NCI-H446 treated with DMSO at 0.1 percent for 48 hours (cell line): Measurements from ENCODE around the gene MSRB1.
"Not testable (repeated sequence)": the region's sequence is repeated elsewhere in the genome, so short reads cannot be mapped to it uniquely, and the experiment has no call there.

ENCODE experiments used
- DNase-seq: peaks from one replicate; lab custom pipeline; 2025; lab: John Stamatoyannopoulos, UW

Gene MSRB1

GRCh38 chr16:1938910-1939309 is 4.1 kb downstream of the MSRB1 start:
- DNase-seq, result no peak

DNA sequence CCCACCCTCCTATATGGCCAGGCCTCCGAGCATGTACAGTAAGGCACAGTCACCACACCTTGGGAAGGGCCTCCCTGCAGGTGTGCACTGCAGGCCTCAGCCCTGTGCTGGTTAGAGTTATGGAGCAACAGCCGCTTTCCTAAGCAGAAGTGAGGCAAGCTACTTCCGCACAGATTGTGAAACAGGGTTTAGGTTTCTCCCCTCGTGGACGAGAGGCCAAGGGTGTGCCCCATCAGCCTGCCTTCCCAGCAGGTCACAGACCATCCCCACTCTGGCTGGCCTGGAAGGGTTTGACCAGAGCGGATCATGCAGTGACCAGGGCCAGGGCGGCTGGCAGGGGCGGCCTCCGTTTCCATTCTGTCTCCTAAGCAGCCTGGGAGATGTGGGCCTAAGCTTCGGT is 4.7 kb downstream of the MSRB1 start:
- no peak for DNase-seq

- no peak for DNase-seq
These were observed 6.0 kb downstream of the MSRB1 start for GRCh38 chr16:1936945-1937479.

GRCh38 chr16:1933097-1933661 is 9.8 kb downstream of the MSRB1 start:
- no peak for DNase-seq

DNA sequence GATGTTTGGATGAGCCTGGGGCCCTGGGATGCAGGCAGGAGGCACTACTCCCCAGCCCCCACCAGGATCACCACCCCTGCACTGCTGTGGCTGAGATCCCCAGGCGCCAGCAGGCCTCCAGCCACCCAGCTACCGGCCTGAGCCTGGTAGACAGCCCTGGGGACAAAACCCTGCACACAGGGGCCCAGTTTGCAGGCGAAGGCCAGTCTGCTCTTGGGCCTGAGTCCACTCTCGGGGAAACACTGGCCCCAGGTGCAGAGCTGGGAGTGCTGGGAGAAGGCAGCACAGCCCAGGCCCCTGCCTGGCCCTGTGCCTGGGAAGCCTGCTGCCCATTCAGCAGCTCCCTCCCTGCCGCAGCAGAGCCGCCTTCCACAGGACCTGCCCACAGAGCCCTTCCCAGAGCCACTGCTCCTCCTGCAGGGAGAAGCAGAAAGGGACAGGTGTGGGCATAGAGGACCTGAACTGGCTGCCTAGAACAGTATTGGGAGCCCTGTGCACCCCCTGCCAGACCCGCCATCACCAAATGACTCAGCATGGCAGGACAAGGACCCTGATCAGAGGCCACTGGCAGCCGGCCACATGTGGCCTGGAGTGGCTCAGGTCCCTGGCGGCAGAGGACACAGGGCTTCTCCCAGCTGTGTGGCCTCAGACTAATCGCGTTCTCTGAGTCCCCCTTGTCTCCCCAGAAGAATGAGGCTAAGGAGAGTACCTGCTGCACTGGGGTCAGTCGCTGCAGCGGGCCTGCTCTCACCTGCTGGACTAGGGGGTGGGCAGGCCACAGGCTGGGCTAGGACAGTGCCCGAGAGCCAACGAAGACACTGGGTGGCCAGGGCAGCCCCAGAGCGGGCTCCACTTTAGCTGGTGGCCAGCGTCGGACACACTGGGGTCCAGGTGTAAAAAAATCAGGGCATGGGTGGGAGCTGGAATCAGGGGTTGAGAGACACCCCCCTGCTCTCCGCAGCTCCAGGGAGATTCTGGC is 10.7 kb downstream of the MSRB1 start:
- no peak for DNase-seq

DNA sequence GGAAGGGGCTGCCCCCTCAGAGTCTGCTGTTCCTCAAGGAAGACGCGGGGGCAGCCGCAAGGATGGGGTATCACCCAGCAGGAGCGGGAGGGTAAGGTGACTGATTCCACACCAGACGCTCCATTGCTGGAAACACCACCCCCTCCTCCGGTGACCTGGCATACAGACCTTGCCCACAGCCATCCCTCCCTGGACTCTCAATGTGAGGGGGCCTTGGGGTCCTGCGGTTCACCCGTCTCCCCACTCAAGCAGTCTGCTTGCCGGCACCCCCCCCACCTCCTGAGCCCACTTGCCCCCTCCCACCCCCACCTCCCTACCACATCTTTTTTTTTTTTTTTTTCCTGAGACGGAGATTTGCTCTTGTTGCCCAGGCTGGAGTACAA is 12.7 kb downstream of the MSRB1 start:
- no peak for DNase-seq

GRCh38 chr16:1929578-1930337 is 13.2 kb downstream of the MSRB1 start:
- peak; percentile 33 for DNase-seq

DNA sequence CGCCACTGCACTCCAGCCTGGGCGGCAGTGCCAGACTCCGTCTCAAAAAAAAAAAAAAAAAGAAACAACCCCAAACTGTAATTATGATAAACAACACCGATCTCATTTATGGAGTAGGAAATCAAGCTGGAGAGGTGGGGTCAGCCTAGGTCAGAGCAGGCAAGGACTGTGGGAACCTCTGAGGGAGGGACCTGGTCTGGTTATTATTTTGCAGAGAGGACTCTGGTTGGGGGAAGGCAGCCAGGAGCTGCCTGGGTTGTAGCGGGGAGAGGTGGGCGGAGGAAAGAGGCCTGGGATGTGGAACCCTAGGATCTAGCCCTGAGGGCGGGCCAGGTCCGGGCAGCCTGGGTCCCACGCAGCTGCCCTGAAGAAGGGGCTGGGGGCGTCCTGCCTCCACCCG is 13.9 kb downstream of the MSRB1 start:
- no peak for DNase-seq

GRCh38 chr16:1926271-1926670 is 16.7 kb downstream of the MSRB1 start:
- no peak for DNase-seq

- DNase-seq, result no peak
These were observed 18.9 kb downstream of the MSRB1 start for GRCh38 chr16:1924095-1924494.

DNA sequence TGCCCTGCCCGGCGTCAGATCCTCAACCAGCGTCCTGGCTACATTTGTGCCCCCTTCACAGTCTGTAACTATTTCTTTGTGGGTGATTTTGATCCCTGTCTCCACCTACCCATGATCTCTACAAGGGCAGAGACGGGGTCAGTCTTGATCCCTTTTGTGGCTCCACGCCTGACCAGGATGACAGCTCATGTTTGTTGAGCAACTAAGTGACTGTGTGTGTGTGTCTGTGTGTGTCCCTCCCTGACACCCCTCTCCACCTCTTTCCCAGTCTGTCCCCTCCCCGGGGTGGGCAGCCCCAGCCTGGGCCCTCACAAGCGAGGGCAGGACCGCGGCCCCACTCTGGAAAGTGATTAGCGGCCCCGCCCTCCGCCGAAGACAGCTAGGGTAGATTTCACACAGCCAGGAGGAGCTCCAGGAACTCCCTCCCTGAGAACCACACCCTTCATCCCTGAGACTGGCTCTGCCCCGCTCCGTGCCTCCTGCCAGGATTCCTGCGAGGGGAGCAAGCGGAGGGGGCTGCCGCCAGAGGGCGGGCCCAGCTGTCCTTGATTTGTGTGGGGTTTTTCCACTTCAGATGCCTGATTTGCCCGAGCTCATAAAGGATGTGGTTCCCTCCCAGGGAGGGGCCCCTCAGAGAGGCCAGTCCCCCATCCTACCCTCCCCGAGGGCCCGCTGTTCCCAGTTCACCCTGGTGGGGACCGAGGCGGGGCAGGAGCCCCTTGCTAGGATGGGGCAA is 19.5 kb downstream of the MSRB1 start:
- no peak for DNase-seq

- no peak for DNase-seq
These were observed 20.6 kb downstream of the MSRB1 start for GRCh38 chr16:1922357-1922756.

- DNase-seq, result no peak
These were observed 22.2 kb downstream of the MSRB1 start for GRCh38 chr16:1920727-1921171.

- DNase-seq, result not testable (repeated sequence)
These were observed 22.9 kb downstream of the MSRB1 start for GRCh38 chr16:1920122-1920521.

DNA sequence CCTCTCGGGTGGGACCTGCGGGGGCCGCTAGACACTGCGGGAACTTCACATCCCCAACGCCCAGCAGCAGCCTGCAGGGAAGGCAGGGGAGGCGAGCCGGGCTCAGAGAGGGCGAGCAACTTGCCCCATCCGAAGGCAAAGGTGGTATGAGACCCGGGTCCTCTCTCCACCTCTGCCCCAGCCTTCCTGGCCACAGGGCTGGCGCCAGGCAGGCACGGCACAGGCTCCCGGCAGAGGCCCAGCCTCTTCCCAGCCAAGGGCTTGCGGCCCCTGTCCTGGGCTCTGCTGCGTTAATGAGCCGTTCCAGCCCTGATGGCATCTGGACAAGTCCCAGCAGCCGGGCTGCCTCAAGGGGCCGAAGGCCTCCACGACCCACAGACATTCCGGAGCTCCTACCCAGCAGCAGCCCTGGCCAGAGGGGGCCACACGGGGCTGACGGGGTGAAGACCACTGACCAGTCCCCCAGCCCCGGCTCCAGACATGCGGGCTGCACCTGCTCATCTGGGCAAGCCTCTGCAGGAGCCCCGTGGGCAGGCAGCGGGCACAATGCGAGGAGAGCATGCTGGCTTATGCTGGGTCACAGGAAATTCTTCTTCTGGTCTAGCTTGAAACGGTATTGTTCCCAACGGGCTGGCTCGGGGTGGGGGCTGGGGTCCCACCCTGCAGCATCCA is 23.5 kb downstream of the MSRB1 start:
- no peak for DNase-seq

- DNase-seq, result no peak
These were observed 24.4 kb downstream of the MSRB1 start, which contains the start of gene HS3ST6 for GRCh38 chr16:1918351-1919326. TSS of gene HS3ST6 (minus strand) at chr16:1918415. CDS start at chr16:1918323, 92 bp downstream.

- no peak for DNase-seq
These were observed 25.2 kb downstream of the MSRB1 start for GRCh38 chr16:1917665-1918350.

DNA sequence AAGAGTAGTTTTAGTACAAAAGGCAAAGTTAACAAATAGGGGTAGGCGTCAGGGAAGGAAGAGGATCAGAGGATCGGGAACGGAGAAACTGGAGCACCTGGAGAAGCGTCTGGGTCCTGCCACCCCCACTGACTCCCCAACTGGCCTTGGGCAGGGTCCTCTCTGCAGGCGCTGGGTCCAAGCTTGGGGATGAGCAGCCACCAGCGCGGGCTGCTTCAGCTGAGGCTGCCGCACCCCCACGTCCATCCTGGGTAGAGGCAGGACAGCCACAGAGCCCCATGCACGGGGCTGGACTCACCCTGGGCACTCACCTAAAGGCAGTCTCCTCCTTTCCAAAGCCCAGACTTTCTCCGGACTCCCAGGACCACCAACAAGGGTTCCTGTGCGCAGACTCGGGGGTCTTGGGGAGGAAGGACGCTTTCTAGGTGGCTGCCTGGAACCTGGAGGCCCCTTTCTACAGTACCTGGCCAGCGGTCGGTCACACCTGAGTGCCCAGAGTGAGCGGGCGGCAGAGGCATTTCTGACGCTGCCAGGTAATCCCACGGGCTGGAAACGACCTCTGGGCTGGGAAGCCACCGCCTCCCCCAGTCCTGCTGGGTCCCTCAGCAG is 25.8 kb downstream of the MSRB1 start:
- no peak for DNase-seq

DNA sequence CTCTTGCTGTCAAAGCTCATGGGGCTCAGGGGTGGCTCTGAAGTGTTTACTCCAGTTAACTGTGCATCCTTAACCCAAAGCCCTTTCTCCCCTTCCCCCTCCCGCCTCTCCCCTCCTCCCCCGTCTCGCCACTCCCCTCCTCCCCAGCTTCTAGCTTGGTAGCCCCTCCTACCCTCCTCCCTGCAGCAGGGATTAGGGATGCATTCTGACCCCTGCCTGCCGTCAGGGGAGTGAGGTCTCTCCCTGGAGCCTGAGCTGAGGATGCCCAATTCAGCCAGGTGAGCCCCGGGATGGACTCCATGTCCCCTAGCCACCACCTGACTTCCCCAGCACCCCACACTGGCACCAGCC is 26.4 kb downstream of the MSRB1 start:
- DNase-seq, result no peak
